GM21381 (cell line): ENCODE measurements around the gene LRRC74A.
"Not testable (repeated sequence)": the region's sequence is repeated elsewhere in the genome, so short reads cannot be mapped to it uniquely, and the experiment has no call there.

Experiments used
- ATAC-seq: cut with Tn5 transposase; IDR thresholded peaks from one replicate; pipeline ENCODE4 v1.9.1; 2021; ENCODE audit warnings: mild to moderate bottlenecking, moderate library complexity; ENCODE audit not compliant: unreplicated experiment

The LRRC74A gene

GRCh38 chr14:76883447-76883846, 57.2 kb downstream of the LRRC74A start:
- no peak for ATAC-seq

- no peak for ATAC-seq
These were observed 58.2 kb downstream of the LRRC74A start for GRCh38 chr14:76884394-76884793.

GRCh38 chr14:76884853-76885276, 58.7 kb downstream of the LRRC74A start:
- ATAC-seq: no peak

GRCh38 chr14:76887191-76887590, 61.0 kb downstream of the LRRC74A start:
- no peak for ATAC-seq

GRCh38 chr14:76891391-76891790, 65.2 kb downstream of the LRRC74A start:
- ATAC-seq: no peak

- ATAC-seq: no peak
These were observed 68.1 kb downstream of the LRRC74A start for GRCh38 chr14:76894308-76894707.

GRCh38 chr14:76898006-76898405, 71.8 kb downstream of the LRRC74A start:
- not testable (repeated sequence) for ATAC-seq

GRCh38 chr14:76900682-76901081, 74.5 kb downstream of the LRRC74A start:
- no peak for ATAC-seq

- no peak for ATAC-seq
These were observed 75.2 kb downstream of the LRRC74A start for GRCh38 chr14:76901171-76902055.

GRCh38 chr14:76902591-76902990, 76.4 kb downstream of the LRRC74A start:
- ATAC-seq: no peak

- ATAC-seq: no peak
These were observed 78.0 kb downstream of the LRRC74A start for GRCh38 chr14:76904100-76904739.

- peak; percentile 59 for ATAC-seq
These were observed 78.7 kb downstream of the LRRC74A start for GRCh38 chr14:76904740-76905569.

- no peak for ATAC-seq
These were observed 82.6 kb downstream of the LRRC74A start for GRCh38 chr14:76908834-76909233.

GRCh38 chr14:76909266-76909665, 83.1 kb downstream of the LRRC74A start:
- no peak for ATAC-seq

- no peak for ATAC-seq
These were observed 84.2 kb downstream of the LRRC74A start for GRCh38 chr14:76910371-76910890.

- no peak for ATAC-seq
These were observed 85.3 kb downstream of the LRRC74A start for GRCh38 chr14:76911473-76911872.

- not testable (repeated sequence) for ATAC-seq
These were observed 88.4 kb downstream of the LRRC74A start for GRCh38 chr14:76914533-76915081.

GRCh38 chr14:76916040-76916715, 90.0 kb downstream of the LRRC74A start:
- no peak for ATAC-seq

- ATAC-seq: no peak
These were observed 91.0 kb downstream of the LRRC74A start for GRCh38 chr14:76917158-76917596.

- no peak for ATAC-seq
These were observed 91.6 kb downstream of the LRRC74A start for GRCh38 chr14:76917745-76918255.
